SH-SY5Y (cell line): ENCODE data around the gene WNT3A.

Experiments used
- GATA2 ChIP-seq: IDR thresholded peaks from 2 replicates; pipeline ENCODE4 v1.6.1; 2011; ENCODE audit warnings: mild to moderate bottlenecking, low read depth, low read length
- GATA3 ChIP-seq: IDR thresholded peaks from 2 replicates; pipeline ENCODE4 v1.6.1; 2011; ENCODE audit warnings: low read depth, mild to moderate bottlenecking, low read length, moderate library complexity

GRCh38 chr1:228066416-228066815, 59.6 kb downstream of the WNT3A start:
- TF ChIP-seq GATA2 (no peak), GATA3 (no peak)
